PC-9 (cell line): ENCODE results near the gene FKBP5. TPM values are rescaled to one million over a fixed set of nuclear protein-coding genes. Genes with fewer than 3 reads are reported as not detected.

Experiments used
- BruUV-seq: library from RNA; stranded (reverse); fragments of 400-500 nt; replicated peaks from 2 replicates; lab custom pipeline; 2021; lab: Mats Ljungman, UMichigan
- CTCF ChIA-PET: fragments of 300-600 bp; sonication (Branson Sonifier 250); formaldehyde crosslinking; loops from one replicate; lab custom pipeline; 2022; ENCODE audit warnings: antibody characterized with exemption; lab: Charles Lee
- POLR2A ChIA-PET: fragments of 300-600 bp; sonication (Branson Sonifier 250); formaldehyde crosslinking; loops from one replicate; lab custom pipeline; 2022; ENCODE audit warnings: antibody characterized with exemption; ENCODE audit not compliant: unreplicated experiment; lab: Charles Lee
- DNase-seq, 2 experiments: peaks; one replicate each; pipeline versions ENCODE4 v3.0.0 to v3.0.0-alpha.2; 2015 to 2022; ENCODE audit warnings: mixed read lengths in 1 of 2
- H2AFZ ChIP-seq: fragments of 200-600 bp; sonication (generic); 2 replicates; pipeline ENCODE4 v1.8.1; 2017; ENCODE audit warnings: antibody characterized with exemption
- H3F3A ChIP-seq: fragments of 200-600 bp; sonication (generic); 2 replicates; pipeline ENCODE4 v1.8.1; 2017; ENCODE audit warnings: antibody characterized with exemption, mild to moderate bottlenecking, low read depth; ENCODE audit not compliant: insufficient read depth
- H3K27ac ChIP-seq: fragments of 200-600 bp; sonication (generic); 2 replicates; pipeline ENCODE4 v1.6.1; 2016; ENCODE audit warnings: mixed run types
- H3K27me3 ChIP-seq: fragments of 200-600 bp; sonication (generic); 2 replicates; pipeline ENCODE4 v1.6.1; 2016; ENCODE audit warnings: low read depth, mixed run types; ENCODE audit not compliant: insufficient read depth
- H3K36me3 ChIP-seq: fragments of 200-600 bp; sonication (generic); 2 replicates; pipeline ENCODE4 v1.6.1; 2016; ENCODE audit warnings: low read depth, mixed run types
- H3K4me1 ChIP-seq: fragments of 200-600 bp; sonication (generic); replicated peaks from 2 replicates; pipeline ENCODE4 v1.6.1; 2016; ENCODE audit warnings: mixed run types; ENCODE audit not compliant: insufficient read depth
- H3K4me2 ChIP-seq: fragments of 200-600 bp; sonication (generic); 2 replicates; pipeline ENCODE4 v1.6.1; 2017; ENCODE audit warnings: mixed run types
- H3K4me3 ChIP-seq: fragments of 200-600 bp; sonication (generic); 2 replicates; pipeline ENCODE4 v1.6.1; 2016; ENCODE audit warnings: mixed run types
- H3K79me2 ChIP-seq: fragments of 200-600 bp; sonication (generic); 2 replicates; pipeline ENCODE4 v1.6.1; 2017; ENCODE audit warnings: low read depth, mixed run types
- H3K9me2 ChIP-seq: fragments of 200-600 bp; sonication (generic); 2 replicates; pipeline ENCODE4 v1.8.1; 2017; ENCODE audit warnings: mild to moderate bottlenecking; ENCODE audit not compliant: insufficient read depth
- H3K9me3 ChIP-seq: fragments of 200-600 bp; sonication (generic); 2 replicates; pipeline ENCODE4 v1.8.1; 2016; ENCODE audit warnings: low read depth; ENCODE audit not compliant: insufficient read depth
- H4K20me1 ChIP-seq: fragments of 200-600 bp; sonication (generic); 2 replicates; pipeline ENCODE4 v1.8.1; 2017; ENCODE audit not compliant: insufficient read depth
- CTCF ChIP-seq: fragments of 200-600 bp; sonication (generic); conservative IDR thresholded peaks from 2 replicates; pipeline ENCODE4 v1.6.1; 2017; ENCODE audit warnings: mixed run types, antibody characterized with exemption, mild to moderate bottlenecking, moderate library complexity
- EZH2 ChIP-seq: fragments of 200-600 bp; sonication (generic); IDR thresholded peaks from 2 replicates; pipeline ENCODE4 v1.8.0; 2017; ENCODE audit warnings: antibody characterized with exemption, low read depth
- intact Hi-C: fragments of 100-400 bp; cut with micrococcal nuclease; formaldehyde crosslinking; loops from one replicate; pipeline ENCODE4 v1.10.0; 2022; ENCODE audit not compliant: unreplicated experiment
- total RNA-seq: library from RNA; stranded (reverse); gene quantifications from 2 replicates; pipeline ENCODE4 v1.2.3, GENCODE V29; 2021

The FKBP5 gene
- total RNA-seq, 1 experiment from 2014 or later, result 5.0 TPM

- no peak for DNase-seq
- BruUV-seq, result no TSS peak
- Histone ChIP-seq H3K79me2 (no peaks in the 10 kb centered on the region), H4K20me1 (no peaks in the 10 kb centered on the region), H3K4me1 (peaks cover 17% of the 10 kb centered on the region), H3F3A (peaks cover 3% of the 10 kb centered on the region; the same call in 1 of the 2 replicates), H2AFZ (no peak overlapping the region), H3K4me2 (no peak overlapping the region), H3K9me2 (no peaks in the 10 kb centered on the region), H3K36me3 (no peaks in the 10 kb centered on the region), H3K27ac (no peak overlapping the region), H3K9me3 (no peaks in the 10 kb centered on the region), H3K4me3 (no peak overlapping the region), H3K27me3 (no peaks in the 10 kb centered on the region)
- POLR2A ChIA-PET, result no interaction called here
- intact Hi-C loops, result loop anchor here (10.0 kb wide), 1 partner anchor 508 kb away; no protein-coding TSS in a partner anchor
- CTCF ChIA-PET, result interaction anchor here (0.6 kb wide), 2 partner anchors 8 to 139 kb away, joined by 3 to 5 read pairs; no protein-coding TSS in a partner anchor
- TF ChIP-seq CTCF, result no peak
Observed at GRCh38 chr6:35587167-35587566, 101.5 kb downstream of the FKBP5 start.

- H3K4me3 ChIP-seq, result no peak overlapping the region
- no peaks in the 10 kb centered on the region for H4K20me1 ChIP-seq
- H3K27ac ChIP-seq, result no peak overlapping the region
- no peaks in the 10 kb centered on the region for H3K9me3 ChIP-seq
- H3K4me1 ChIP-seq, result peaks cover 11% of the 10 kb centered on the region
- DNase-seq, result no peak
- TF ChIP-seq EZH2 (no peak), CTCF (no peak)
- no peak overlapping the region for H3K4me2 ChIP-seq
- no peaks in the 10 kb centered on the region for H3K36me3 ChIP-seq
- no peaks in the 10 kb centered on the region for H3K9me2 ChIP-seq
- no peaks in the 10 kb centered on the region for H3K27me3 ChIP-seq
- no peak overlapping the region for H2AFZ ChIP-seq
- intact Hi-C loops, result loop anchor here (10.0 kb wide), 1 partner anchor 508 kb away; no protein-coding TSS in a partner anchor
- H3F3A ChIP-seq, result peaks cover 3% of the 10 kb centered on the region; the same call in 1 of the 2 replicates
- BruUV-seq, result no TSS peak
- ChIA-PET CTCF (interaction anchor here (0.6 kb wide), 1 partner anchor 8 kb away, joined by 3 read pairs; no protein-coding TSS in a partner anchor), POLR2A (no interaction called here)
- H3K79me2 ChIP-seq, result no peaks in the 10 kb centered on the region
Observed at GRCh38 chr6:35586542-35586941, 102.2 kb downstream of the FKBP5 start.

DNA sequence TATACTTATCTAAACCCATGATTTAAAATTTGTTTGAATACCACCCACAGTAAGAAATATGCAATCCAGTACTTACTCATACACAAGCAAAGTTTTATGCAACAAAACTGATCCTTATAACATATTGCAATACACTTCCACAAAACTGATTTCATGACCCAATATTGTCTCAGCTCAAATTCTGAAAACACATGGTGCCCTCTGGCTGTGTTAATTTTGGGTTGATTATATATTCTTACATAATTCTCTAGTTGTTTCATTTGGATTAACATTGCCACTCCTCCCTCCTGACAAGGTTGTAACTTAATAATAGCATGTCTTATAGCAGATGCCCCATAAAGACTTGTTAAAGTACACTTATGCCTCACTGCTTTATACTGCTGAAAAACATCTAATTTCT lies 103.1 kb downstream of the FKBP5 start:
- no peaks in the 10 kb centered on the region for H3K27me3 ChIP-seq
- H3K9me3 ChIP-seq, result no peaks in the 10 kb centered on the region
- no peaks in the 10 kb centered on the region for H3K36me3 ChIP-seq
- H3F3A ChIP-seq, result peaks cover 3% of the 10 kb centered on the region; the same call in 1 of the 2 replicates
- H3K9me2 ChIP-seq, result no peaks in the 10 kb centered on the region
- H3K4me3 ChIP-seq, result no peak overlapping the region
- ChIA-PET CTCF (interaction anchor here (0.6 to 0.7 kb wide), 2 partner anchors 150 to 284 kb away, joined by 4 to 5 read pairs; no protein-coding TSS in a partner anchor), POLR2A (no interaction called here)
- no peak for DNase-seq
- H3K27ac ChIP-seq, result no peak overlapping the region
- peaks cover 4% of the 10 kb centered on the region for H3K4me1 ChIP-seq
- no peaks in the 10 kb centered on the region for H4K20me1 ChIP-seq
- H3K79me2 ChIP-seq, result no peaks in the 10 kb centered on the region
- no peak overlapping the region for H2AFZ ChIP-seq
- intact Hi-C loops, result loop anchor here (10.0 kb wide), 1 partner anchor 509 kb away; no protein-coding TSS in a partner anchor
- BruUV-seq, result no TSS peak
- no peak overlapping the region for H3K4me2 ChIP-seq
- TF ChIP-seq EZH2 (no peak), CTCF (no peak)
